Inflammatory macrophage treated with lipopolysaccharide for 1 hour (primary cell): ENCODE measurements around the gene PRDM16.

Experiments
- DNase-seq, 2 donors: peaks; one replicate each; pipeline ENCODE4 v3.0.0-alpha.2; 2020 to 2022

PRDM16 gene

GRCh38 chr1:3068564-3069431 lies at the start of gene PRDM16:
Gene PRDM16 (plus strand): TSS chr1:3069203. CDS start chr1:3069260, 57 bp downstream.
- no peak for DNase-seq

- DNase-seq: no peak
Measured at GRCh38 chr1:3019516-3020051, 49.4 kb upstream of the PRDM16 start.

DNA sequence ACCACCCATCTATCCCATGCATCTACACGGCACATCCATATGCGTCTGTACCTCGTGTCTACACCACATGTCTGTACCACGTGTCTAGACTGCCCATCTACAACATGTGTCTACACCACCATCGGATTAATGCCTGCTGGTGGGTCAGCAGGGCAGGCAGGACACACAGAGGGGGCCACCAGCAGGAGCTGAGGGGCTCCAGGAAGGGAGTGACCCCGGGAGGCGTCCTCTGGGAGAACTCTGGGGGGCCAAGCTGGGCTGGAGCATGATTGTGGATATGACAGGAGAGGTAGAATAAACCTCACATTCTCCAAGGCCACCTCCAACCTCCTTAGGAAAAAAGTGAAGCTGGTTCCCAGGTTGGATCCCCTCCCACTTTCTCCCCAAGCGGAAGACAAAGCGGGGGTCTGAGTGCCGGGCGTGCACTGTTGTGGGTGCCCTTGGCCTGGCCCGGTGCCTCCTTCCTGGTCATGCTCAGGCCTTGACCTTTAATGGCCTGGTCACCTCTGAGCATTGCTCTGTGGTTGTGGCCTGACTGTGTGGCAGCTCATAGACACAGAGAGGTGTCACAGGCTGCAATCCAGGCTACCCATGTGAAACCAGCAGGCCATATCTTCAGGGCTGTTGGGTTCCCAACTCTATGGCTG lies 48.6 kb upstream of the PRDM16 start:
- no peak for DNase-seq

- DNase-seq: no peak
Measured at GRCh38 chr1:3021233-3021671, 47.8 kb upstream of the PRDM16 start, which contains the start of gene ACTRT2. Gene ACTRT2 (plus strand): TSS chr1:3021467. CDS start chr1:3021687, 220 bp downstream.

GRCh38 chr1:3021801-3022401 lies 47.1 kb upstream of the PRDM16 start:
- no peak for DNase-seq

- DNase-seq: no peak
Measured at GRCh38 chr1:3022511-3022973, 46.5 kb upstream of the PRDM16 start.

DNA sequence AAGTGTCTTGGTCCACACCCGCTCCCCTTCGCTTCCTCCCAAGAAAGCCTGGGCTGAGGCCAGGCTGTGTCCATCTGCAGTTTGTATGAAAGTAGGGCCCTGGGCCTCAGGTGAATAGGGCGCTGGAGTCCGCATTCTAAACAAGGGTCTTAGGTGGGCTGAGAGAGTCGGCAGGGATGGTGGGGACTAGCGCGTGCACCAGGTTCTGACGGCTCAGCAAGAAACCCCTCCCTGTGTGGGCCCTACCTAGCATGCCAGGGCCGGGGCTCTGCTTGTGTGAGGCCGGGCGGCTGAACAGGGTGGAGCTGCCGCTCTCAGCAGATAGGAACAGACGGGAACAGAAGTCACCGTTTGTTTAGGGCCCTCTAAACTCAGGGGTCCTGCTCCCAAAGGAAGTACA lies 46.0 kb upstream of the PRDM16 start:
- DNase-seq: no peak

GRCh38 chr1:3024019-3024418 lies 45.0 kb upstream of the PRDM16 start:
- DNase-seq: no peak

- DNase-seq: no peak
Measured at GRCh38 chr1:3024588-3024987, 44.4 kb upstream of the PRDM16 start.

GRCh38 chr1:3026124-3026523 lies 42.9 kb upstream of the PRDM16 start:
- DNase-seq: no peak

GRCh38 chr1:3026581-3027391 lies 42.2 kb upstream of the PRDM16 start:
- DNase-seq: no peak

GRCh38 chr1:3027611-3028371 lies 41.2 kb upstream of the PRDM16 start:
- DNase-seq: no peak

- no peak for DNase-seq
Measured at GRCh38 chr1:3028531-3029282, 40.3 kb upstream of the PRDM16 start.

DNA sequence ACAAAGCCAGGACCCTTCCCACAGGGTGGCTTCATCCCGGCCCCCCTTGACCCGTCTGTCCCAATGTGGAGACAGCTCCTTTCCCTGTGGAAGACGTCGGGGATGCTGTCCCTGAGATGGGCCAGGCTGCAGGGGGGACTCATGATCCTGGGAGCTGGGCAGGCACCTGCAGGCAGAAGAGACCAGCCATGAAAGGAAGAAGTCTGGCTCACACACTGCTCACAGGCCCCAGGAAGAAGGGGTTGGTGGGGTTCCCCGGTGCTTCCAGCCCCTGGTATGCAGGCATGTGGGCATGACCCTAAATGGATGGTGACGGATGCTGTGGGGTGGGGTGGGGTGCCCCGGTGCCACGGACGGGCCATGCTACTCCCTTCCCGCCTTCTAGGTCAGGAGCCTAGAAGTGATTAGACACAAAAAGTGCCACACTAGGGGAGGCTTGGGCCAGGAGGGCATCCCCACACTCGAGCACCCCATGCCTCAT lies 39.5 kb upstream of the PRDM16 start:
- DNase-seq: no peak

- DNase-seq: no peak
Measured at GRCh38 chr1:3029991-3030662, 38.9 kb upstream of the PRDM16 start.

GRCh38 chr1:3030663-3031381 lies 38.2 kb upstream of the PRDM16 start:
- no peak for DNase-seq

DNA sequence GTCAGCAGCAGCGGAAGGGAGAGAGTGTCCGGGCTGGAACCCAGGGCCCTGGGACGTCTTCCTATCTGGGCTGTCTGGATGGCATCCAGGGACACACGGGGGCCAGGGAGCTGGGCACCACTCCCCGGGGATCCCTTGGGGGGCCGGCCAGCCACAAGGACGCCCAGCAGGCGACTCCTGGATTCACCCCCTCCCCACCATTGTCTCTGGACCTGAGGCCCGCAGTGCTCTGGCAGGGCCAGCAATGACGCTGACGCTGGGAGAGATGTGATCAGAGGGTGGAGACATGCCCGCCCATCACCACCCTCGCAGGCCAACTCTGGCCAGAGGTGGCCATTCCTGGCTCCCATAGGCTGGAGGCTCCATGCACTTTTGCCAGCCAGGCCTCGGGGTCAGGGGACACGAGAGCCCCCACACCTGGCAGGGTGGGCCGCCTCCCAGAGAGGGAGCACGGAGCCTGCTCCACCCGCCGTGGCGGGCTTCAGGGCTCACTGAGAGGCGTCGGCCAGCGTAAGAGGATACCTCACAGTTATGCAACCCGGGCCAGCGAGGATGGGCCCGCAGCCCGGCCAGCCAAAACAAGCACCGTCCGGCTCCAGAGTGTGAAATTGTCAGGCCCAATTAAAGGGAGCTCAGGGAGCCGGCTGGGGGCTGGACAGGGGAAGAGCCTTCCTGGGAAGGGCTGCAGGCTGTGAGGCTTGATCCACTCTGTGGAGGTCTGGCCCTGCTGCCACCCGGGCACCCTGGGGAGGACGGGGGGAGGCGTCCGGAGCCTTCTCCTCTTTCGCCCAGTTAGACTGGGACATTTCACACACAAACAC lies 37.4 kb upstream of the PRDM16 start:
- no peak for DNase-seq

- no peak for DNase-seq
Measured at GRCh38 chr1:3032371-3033039, 36.5 kb upstream of the PRDM16 start.
